GM12875 (cell line): ENCODE results near the gene SRGAP3.

Experiments used
- H3K4me3 ChIP-seq: one replicate; pipeline ENCODE4 v1.5.1; 2011; ENCODE audit warnings: low read depth, low read length, control low read depth
- CTCF ChIP-seq: IDR thresholded peaks from 2 replicates; pipeline ENCODE4 v1.5.1; 2011; ENCODE audit warnings: low read depth, mild to moderate bottlenecking, control low read depth, inconsistent platforms, low read length, moderate library complexity, borderline replicate concordance; ENCODE audit not compliant: insufficient read depth

The SRGAP3 gene

GRCh38 chr3:9149566-9149965 is 99.9 kb downstream of the SRGAP3 start:
- H3K4me3 ChIP-seq, result no peak overlapping the region
- no peak for TF ChIP-seq CTCF

DNA sequence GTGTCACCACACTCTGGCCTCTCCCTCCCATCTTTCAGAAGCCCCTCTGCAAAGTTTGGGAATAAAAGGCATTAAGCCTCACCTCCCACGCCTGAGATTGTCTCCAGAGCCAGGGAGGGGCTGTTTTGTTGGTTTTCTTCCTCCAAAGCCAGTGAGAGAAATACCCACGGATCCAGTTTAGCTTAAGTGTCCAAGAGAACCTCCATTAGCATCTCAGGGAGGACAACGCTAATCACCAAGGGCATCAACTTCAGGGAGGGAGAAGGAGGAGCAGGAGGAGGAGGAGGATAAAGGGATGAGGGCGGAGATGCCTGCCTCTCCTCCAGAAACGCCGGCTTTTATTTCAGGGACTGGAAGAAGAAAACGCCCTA is 101.6 kb downstream of the SRGAP3 start:
- H3K4me3 ChIP-seq, result no peak overlapping the region
- no peak for TF ChIP-seq CTCF

DNA sequence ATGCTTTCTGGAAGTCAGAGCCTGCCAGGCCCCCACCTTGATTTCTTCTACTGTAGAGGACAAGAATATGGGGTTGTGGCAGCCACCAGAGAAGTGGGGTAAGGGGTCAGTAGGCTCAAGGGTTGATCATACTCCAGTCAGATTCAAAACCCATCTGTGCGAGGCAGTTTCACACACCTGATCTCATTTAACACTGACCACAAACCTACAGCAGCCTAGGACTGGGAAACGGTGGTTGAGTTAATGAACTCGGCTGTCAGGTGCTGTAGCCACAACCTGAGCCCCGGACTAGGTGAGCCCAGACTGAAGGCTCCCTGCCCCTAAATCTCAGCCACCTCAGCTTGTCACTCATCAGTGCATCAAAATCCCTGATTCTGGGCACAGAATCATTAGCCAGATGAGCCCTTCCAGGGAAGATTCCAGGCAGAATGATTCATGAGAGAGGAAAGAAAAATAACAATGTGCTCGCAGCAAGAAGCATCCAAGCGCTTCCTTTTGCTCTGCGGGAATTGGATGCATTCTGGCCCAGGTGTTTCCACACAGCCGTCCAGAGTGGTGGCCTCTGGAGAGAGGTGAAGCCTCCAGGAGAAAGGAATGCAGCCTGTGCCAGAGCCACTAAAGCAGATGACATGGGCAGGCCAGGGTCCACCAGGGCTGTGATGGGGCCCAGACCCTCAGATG is 102.1 kb downstream of the SRGAP3 start:
- TF ChIP-seq CTCF, result no peak
- H3K4me3 ChIP-seq, result no peak overlapping the region

DNA sequence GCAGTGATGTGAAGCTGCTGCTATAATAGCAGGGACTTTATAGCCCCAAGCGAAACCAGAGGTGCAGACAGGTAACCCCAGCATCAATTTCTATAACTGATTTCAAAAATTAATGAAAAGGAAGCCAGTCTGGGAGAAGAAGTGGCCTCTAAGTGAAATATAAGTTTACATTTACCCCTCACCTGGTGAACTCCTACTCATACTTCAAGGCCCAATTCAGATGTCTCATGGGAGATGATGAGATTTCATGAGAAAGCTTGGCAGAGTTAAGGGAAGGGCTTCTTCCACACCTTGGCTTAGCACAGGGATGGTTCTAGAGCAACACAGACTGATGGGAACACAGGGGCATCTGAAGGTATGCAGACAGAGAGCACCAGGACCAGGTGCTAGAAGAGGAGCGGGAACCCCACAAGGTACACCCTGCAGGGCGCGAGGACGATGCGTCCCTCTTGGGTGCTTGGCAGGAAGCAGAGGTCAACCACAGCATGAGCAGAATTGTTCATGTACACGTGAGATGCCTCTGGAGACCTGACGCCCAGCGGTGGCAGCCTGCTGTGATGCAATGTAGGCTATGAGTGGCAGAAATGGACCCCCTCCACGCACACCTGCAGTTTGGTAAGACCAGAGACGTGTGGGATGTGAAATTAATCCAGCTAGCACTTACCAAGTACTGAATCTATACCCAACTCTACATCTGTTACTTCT is 102.9 kb downstream of the SRGAP3 start:
- no peak overlapping the region for H3K4me3 ChIP-seq
- no peak for TF ChIP-seq CTCF

DNA sequence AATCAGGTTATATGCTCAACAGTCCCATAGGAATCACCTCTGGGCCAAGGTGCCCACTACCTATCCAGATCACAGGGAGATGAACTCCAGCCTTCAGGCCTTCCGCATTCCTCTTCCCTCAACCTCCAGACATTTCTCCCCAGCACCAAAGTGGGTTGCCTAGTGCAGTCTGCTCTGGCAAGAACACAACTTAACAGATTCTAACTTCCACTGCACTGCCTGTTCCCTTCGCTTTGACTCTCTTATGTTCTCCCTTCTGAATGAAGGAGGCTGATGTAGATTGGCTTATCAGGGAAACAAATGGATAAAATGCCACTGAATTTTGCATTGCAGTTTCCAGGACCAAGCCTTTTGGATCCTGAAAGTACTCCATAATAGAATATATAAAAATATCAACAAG is 106.3 kb downstream of the SRGAP3 start:
- no peak overlapping the region for H3K4me3 ChIP-seq
- TF ChIP-seq CTCF, result no peak

- no peak overlapping the region for H3K4me3 ChIP-seq
- TF ChIP-seq CTCF, result no peak
These were observed 107.1 kb downstream of the SRGAP3 start for GRCh38 chr3:9142362-9142761.

- no peak overlapping the region for H3K4me3 ChIP-seq
- TF ChIP-seq CTCF, result no peak
These were observed 107.5 kb downstream of the SRGAP3 start for GRCh38 chr3:9141928-9142289.
